Measurements from ENCODE around the gene C9orf43.
"Not testable (repeated sequence)": the region's sequence is repeated elsewhere in the genome, so short reads cannot be mapped to it uniquely, and the experiment has no call there.

The C9orf43 gene, protein sequence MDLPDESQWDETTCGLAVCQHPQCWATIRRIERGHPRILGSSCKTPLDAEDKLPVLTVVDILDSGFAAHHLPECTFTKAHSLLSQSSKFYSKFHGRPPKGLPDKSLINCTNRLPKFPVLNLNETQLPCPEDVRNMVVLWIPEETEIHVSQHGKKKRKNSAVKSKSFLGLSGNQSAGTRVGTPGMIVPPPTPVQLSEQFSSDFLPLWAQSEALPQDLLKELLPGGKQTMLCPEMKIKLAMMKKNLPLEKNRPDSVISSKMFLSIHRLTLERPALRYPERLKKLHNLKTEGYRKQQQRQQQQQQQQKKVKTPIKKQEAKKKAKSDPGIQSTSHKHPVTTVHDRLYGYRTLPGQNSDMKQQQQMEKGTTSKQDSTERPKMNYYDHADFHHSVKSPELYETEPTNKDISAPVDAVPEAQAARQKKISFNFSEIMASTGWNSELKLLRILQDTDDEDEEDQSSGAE

GRCh38 chr9:113410207-113410864 lies at the start of gene C9orf43, which contains the start of gene POLE3:
TSS of gene C9orf43 (plus strand) at chr9:113410747. CDS start at chr9:113413494, 2,747 bp downstream.
TSS of gene POLE3 (minus strand) at chr9:113410675. CDS start at chr9:113410293, 382 bp downstream.
- DNase-seq: peak; percentile 66

DNA sequence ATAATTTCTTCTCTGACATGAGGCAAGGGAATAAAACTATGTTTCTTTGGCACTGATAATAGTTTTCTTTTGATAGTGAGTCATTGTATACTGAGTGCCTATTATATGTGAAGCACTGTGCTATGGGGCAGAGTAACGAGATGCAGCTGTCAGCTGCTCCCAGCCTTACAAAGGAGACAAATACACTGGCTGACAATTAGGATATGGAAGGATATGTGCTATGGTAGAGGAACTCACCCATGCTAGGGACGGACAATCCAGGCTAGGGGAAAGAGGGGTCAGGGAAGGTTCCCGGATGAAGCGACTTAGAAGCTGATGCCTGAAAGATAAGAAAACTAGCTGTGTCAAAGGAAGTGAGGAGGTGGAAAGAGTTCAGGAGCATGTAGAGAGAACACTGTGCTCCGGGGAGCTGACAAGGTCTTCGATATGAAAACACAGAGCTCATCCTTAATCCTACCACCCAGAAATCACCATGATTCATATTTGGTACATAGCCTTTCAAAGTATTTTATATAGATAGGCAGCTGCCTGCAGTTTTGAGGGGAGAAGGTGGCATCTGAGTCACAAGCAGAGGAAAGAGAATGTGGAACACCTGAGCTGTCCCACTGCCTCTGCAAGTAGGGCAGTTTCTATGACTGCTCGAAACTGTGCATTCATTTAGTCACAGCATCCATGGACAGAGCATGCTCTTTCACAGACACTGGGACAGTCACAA lies 49.1 kb upstream of the C9orf43 start:
- no peak for DNase-seq

DNA sequence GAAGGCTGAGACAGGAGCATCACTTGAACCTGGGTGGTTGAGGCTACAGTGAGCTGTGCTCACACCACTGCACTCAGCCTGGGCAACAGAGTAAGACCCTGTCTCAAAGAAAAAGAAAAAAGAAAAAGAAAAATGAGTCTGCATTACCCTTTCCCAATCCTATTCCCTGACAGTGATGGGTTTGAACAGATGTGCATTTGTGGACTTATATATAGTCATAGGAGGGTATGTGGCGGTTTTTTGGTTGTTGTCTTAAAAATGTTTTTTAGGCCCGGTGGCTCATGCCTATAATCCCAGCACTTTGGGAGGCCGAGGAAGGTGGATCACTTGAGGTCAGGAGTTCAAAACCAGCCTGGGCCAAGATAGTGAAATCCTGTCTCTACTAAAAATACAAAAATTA lies 47.2 kb upstream of the C9orf43 start:
- no peak for DNase-seq

DNA sequence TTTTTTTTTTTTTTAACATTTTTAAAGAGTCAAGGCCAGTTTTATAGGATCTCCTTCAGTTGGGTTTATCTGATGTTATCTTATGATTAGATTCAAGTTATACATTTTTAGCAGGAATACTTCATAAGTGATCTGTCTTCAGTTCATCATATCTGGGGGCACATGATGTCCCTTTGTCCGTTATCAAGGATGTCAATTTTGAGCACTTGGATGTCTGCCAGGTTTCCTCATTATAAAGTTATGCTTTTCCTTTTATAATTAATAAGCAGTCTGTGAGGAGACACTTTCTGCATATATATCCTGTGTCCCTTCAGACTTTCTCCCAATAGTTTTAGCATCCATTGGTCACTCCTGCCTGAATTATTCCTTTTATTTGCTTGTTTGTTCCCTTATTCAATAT lies 45.6 kb upstream of the C9orf43 start:
- DNase-seq: no peak

DNA sequence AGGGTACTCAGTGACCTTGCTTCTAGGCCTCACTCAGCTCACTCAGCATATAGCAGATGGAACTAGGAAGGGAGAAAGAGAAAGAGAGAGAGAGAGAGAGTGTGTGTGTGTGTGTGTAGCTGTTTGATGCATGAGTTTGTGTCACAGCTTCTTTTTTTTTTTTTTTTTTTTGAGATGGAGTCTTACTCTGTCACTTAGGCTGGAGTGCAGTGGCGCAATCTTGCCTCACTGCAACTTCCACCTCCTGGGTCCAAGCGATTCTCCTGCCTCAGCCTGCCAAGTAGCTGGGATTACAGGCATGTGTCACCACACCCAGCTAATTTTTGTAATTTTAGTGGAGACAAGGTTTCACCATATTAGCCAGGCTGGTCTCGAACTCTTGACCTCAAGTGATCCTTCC lies 44.9 kb upstream of the C9orf43 start:
- not testable (repeated sequence) for DNase-seq

GRCh38 chr9:113368348-113368981 lies 42.1 kb upstream of the C9orf43 start:
- no peak for DNase-seq

- no peak for DNase-seq
These were observed 41.3 kb upstream of the C9orf43 start for GRCh38 chr9:113368982-113369854.

DNA sequence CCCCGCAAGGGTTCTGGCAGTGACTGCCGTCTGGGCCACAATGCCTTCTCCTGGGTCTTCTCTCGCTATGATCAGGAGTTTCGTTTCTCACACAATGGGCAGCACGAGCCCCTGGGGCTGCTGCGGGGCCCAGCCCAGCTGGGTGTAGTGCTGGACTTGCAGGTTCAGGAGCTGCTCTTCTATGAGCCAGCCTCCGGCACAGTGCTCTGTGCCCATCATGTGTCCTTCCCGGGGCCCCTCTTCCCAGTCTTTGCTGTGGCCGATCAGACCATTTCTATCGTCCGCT lies 40.7 kb upstream of the C9orf43 start:
- DNase-seq: no peak

- DNase-seq: no peak
These were observed 39.7 kb upstream of the C9orf43 start for GRCh38 chr9:113370806-113371325.

GRCh38 chr9:113372059-113372458 lies 38.5 kb upstream of the C9orf43 start:
- no peak for DNase-seq

DNA sequence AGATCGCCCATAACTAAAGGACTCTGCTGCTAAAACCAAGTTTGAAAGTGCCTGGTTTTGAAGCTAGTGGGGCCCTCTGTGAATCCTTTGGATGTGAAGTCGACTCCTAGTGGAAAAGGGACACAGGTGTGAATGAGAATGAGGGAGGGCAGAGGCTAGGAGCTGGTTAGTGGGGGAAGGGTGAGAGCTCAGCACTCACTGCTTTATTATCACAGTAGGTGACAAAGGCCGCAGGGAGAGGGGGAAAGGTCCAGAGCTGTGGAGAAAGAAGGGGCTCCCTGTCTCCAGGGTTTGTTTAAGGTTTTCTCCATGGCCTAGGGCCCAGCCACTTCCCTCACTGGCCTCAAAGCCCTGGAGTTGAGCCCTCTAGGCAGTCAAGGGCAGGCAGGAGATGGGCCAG lies 37.3 kb upstream of the C9orf43 start:
- DNase-seq: no peak

DNA sequence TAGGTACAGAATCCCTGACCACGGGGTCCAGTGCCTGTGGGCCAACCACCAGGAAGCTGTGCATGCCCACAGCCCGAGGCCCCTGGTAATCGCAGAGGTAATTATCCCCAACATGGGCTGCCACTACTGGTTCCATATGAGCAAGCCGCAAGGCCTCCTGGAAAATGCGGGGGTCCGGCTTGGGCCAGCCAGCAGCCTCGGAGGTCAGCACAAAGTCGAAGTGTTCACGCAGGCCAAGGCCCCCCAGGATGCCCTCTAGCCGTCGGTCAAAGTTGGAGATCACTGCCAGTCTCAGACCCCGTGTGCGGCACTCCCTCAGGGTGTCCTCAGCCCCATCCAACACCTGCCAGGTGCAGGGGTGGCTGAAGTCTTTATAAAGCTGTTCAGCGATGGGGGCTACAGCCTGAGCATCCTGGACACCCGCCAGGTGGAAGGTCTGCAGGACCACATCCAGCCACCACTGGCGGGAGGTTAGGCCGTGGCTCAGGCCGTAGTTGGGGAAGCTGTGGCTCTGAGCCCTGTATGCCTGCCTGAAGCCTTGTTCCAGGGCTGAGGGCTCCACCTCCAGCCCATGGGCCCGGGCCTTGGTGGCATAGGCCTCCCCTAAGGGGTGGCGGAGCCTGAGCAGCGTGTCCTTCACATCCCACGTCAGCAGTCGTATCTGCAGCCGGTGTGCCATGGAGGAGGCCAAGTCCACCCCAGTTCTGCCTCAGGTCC lies 36.7 kb upstream of the C9orf43 start:
- no peak for DNase-seq

DNA sequence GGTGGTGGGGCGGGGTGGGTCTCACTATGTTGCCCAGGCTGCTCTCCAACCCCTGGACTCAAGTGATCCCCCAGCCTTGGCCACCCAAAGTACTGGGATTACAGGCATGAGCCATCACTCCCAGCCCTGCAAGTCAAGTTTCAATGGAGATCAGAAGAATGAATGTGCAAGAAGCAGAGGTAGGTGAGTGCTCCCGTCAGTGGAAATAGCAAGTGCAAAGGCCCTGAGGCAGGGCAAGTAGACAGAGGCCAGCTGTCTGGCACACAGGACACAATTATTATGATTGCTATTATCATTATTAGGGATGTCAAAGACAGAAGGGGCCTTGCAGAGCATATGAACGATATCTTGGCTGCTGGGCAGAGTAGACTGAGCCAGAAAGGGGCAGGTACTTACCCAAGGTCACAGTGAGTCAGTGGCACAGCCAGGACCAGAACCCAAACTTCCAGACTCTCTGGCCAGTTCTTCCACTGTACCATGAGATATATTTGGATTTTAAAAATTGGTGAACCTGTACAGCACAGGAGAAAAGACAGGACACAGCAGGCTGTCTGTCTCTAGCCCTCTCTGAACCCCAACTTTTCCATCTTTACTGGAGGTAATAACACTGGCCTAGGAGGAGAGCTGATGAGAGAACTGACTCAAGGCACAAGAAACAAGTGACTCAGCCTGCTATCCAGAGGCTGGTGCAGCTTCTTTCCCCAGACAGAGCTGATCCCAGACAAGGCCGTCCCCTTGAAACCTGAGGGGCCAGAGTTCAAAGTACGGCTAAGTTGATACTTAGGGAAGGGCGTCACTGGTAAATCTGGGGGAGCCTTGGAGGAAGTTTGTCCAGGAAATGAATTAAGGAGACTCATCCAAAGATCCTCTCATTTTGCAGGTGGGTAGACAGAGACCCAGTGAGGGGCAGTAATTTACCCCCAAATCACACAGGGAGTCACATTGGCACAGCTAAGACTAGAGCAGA lies 35.2 kb upstream of the C9orf43 start:
- DNase-seq: no peak

DNA sequence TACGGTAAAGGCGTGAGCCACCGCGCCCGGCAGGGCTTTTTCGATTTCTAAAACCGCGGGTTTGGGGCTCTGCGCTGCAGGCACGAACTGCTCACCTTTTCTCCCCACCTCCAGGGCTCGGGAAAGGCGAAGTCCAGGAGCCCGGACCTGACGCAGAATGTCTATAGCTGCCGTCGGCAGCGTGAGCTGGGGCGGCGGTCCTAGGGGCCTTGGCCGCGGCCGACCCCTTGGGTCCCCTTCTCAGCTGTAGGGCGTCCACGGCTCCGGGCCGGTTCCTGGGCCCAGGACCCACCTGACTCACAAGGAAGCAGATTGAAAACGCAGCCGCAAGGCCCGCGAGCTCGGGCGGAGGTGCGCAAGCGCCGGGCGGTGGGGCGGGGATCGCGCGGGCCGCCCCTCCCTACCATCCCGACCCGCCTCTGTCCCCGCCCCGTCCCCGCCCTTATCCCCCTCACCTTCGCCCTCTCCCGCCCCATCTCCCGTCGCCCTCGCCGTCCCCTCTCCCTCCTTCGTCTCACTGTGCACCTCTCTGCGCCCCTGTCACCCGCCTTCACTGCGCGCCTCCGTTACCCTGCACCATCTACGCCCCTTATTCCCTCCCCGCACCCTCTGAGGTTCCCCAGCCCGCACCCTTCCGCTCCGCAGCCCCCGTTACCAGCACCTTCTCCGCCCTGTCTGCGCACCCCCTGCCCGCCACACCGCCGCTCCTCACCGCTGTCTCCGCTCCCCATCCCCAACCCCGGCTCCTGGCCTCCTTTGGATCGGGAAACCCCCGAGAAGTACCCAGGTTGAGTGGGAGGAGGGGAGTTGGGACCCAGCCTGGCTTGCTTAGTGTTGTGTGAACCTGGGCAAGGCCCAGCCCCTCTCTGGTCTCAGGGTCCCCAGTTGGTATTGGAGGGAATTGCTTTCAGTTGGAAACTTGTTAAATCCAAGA lies 33.6 kb upstream of the C9orf43 start, which contains the start of gene HDHD3:
HDHD3 (minus strand) TSS at position 353 of the 934 bp plus-strand sequence. CDS start 2,632 bp downstream, outside the sequence.
- peak; percentile 5 for DNase-seq

DNA sequence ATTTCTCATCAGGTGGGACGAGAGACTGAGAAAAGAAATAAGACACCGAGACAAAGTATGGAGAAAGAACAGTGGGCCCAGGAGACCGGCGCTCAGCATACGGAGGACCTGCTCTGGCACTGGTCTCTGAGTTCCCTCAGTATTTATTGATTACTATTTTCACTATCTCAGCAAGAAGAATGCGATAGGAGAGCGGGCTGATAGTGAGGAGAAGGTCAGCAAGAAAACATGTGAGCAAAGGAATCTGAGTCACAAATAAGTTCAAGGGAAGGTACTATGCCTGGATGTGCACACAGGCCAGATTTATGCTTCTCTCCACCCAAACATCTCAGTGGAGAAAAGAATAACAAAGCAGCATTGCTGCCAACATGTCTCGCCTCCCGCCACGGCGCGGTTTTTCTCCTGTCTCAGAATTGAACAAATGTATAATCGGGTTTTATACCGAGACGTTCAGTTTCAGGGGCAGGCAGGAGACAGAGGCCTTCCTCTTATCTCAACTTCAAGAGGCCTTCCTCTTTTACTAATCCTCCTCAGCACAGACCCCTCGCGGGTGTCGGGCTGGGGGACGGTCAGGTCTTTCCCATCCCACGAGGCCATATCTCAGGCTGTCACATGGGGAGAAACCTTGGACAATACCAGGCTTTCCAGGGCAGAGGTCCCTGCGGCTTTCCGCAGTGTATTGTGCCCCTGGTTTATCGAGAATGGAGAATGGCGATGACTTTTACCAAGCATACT lies 31.3 kb upstream of the C9orf43 start:
- not testable (repeated sequence) for DNase-seq

DNA sequence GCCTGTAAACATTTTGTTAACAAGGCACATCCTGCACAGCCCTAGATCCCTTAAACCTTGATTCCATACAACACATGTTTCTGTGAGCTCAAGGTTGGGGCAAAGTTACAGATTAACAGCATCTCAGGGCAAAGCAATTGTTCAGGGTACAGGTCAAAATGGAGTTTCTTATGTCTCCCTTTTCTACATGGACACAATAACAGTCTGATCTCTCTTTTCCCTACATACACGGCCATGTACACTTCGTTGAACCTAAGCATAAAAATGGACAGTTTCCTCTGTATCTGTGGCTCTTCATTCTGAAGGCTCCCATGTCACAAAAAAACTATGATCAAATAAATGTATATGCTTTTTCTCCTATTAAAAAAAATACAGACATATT lies 30.7 kb upstream of the C9orf43 start:
- DNase-seq: not testable (repeated sequence)

DNA sequence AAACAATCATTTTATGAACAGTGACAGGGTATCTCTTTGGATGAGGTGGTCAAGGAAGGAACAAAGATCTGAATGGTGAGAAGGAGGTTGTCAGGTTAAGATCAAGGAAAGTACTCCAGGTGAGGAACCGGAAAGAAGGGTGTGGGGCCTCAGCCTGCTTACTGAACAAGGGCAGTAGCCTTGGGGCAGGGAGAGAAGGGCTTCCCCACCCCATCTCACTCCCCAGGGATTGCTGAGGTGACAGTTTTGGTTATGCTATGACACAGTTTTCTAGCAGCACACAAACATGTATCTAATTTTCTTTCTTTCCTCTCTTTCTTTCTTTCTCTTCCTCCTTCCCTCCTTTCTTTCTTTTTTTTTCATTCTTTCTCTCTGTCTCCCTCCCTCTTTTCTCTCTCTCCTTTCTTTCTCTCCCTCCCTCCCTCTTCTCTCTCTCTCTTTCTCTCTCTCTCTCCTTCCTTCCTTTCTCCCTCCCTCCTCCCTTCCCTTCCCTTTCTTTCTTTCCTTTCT lies 29.6 kb upstream of the C9orf43 start:
- no peak for DNase-seq

DNA sequence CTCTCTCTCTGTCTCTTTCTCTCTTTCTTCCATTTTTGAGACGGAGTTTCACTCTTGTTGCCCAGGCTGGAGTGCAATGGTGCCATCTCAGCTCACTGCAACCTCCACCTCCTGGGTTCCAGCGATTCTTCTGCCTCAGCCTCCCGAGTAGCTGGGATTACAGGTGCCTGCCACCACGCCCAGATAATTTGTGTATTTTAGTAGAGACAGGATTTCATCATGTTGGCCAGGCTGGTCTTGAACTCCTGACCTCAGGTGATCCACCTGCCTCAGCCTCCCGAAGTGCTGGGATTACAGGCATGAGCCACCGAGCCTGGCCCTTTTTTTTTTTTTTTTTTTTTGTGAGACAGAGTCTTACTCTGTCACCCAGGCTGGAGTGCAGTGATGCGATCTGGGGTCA lies 29.1 kb upstream of the C9orf43 start:
- not testable (repeated sequence) for DNase-seq

Data from GOT3 (cell line).